Measurements from ENCODE around the gene C18orf63. TPM values are rescaled to one million over a fixed set of nuclear protein-coding genes. Genes with fewer than 3 reads are reported as not detected.
"Not testable (repeated sequence)": the region's sequence is repeated elsewhere in the genome, so short reads cannot be mapped to it uniquely, and the experiment has no call there.

The C18orf63 gene
- total RNA-seq, 5 donors from 2014 or later (not counting 1 experiment from before 2014, with no cell fraction given), result not detected

- Histone ChIP-seq H3K4me1 (ENCODE audit: control insufficient read depth in 1 of 2, extremely low read depth in 1 of 2, insufficient read depth in 2 of 2, low read length in 2 of 2) (no peaks in the 10 kb centered on the region), H3K27ac (ENCODE audit: low read length) (no peak overlapping the region), H3K27me3 (replicated peaks in 1 of 2; ENCODE audit: control insufficient read depth in 2 of 2, extremely low read depth in 1 of 2, insufficient read depth in 2 of 2, low read length in 1 of 2) (peaks cover 0 to 12% of the 10 kb centered on the region in 2 experiments), H3K9me3 (no peaks in the 10 kb centered on the region), H3K36me3 (ENCODE audit: control insufficient read depth in 2 of 2, extremely low read depth in 1 of 2, insufficient read depth in 1 of 2, low read length in 1 of 2) (no peaks in the 10 kb centered on the region), H3K4me3 (ENCODE audit: control insufficient read depth in 1 of 2, extremely low read depth in 1 of 2, low read length in 1 of 2) (no peak overlapping the region)
- 63% methylated on average over 1 of the region's 1 CpG for WGBS (ENCODE audit: insufficient coverage)
- H3K4me1 Mint-ChIP-seq, result peaks cover 0 to 9% (median 0%) of the 10 kb centered on the region in 3 donors
- ChIA-PET CTCF (interaction anchor here (1.2 to 2.5 kb wide), 2 partner anchors 183 kb away, joined by 5 to 13 read pairs; no protein-coding TSS in a partner anchor), POLR2A (no interaction called here)
- H3K4me3 Mint-ChIP-seq, result no peak overlapping the region
- peaks cover 30 to 37% of the 10 kb centered on the region in 2 donors for H3K27me3 Mint-ChIP-seq
- H3K9me3 Mint-ChIP-seq, result no peaks in the 10 kb centered on the region
- DNase-seq (no peak), ATAC-seq (replicated peaks in 1 of 4) (no peak)
- no peak overlapping the region for H3K27ac Mint-ChIP-seq
- H3K36me3 Mint-ChIP-seq, result no peaks in the 10 kb centered on the region
These were observed 4.6 kb upstream of the C18orf63 start for GRCh38 chr18:74311000-74311399.

- Mint-ChIP-seq H3K4me1 (peaks cover 0 to 9% (median 0%) of the 10 kb centered on the region in 3 donors), H3K9me3 (no peaks in the 10 kb centered on the region), H3K27ac (no peak overlapping the region), H3K36me3 (no peaks in the 10 kb centered on the region), H3K27me3 (peaks cover 13 to 20% of the 10 kb centered on the region in 2 donors), H3K4me3 (no peak overlapping the region)
- Histone ChIP-seq H3K36me3 (ENCODE audit: control insufficient read depth in 2 of 2, extremely low read depth in 1 of 2, insufficient read depth in 1 of 2, low read length in 1 of 2) (no peaks in the 10 kb centered on the region), H3K4me1 (ENCODE audit: control insufficient read depth in 1 of 2, extremely low read depth in 1 of 2, insufficient read depth in 2 of 2, low read length in 2 of 2) (no peaks in the 10 kb centered on the region), H3K4me3 (ENCODE audit: control insufficient read depth in 1 of 2, extremely low read depth in 1 of 2, low read length in 1 of 2) (no peak overlapping the region), H3K27me3 (replicated peaks in 1 of 2; ENCODE audit: control insufficient read depth in 2 of 2, extremely low read depth in 1 of 2, insufficient read depth in 2 of 2, low read length in 1 of 2) (peaks cover 0 to 14% of the 10 kb centered on the region in 2 experiments), H3K9me3 (no peaks in the 10 kb centered on the region), H3K27ac (ENCODE audit: low read length) (no peak overlapping the region)
- DNase-seq (no peak), ATAC-seq (replicated peaks in 1 of 4) (no peak)
- WGBS (ENCODE audit: insufficient coverage), result 88% methylated on average over 19 of the region's 22 CpGs
- POLR2A ChIA-PET, result no interaction called here
- CTCF ChIA-PET, result no interaction called here
These were observed 728 bp upstream of the C18orf63 start for GRCh38 chr18:74314759-74315463.

GRCh38 chr18:74316257-74317170, 875 bp downstream of the C18orf63 start:
- H3K27ac Mint-ChIP-seq, result no peak overlapping the region
- POLR2A ChIA-PET, result no interaction called here
- no peaks in the 10 kb centered on the region for H3K36me3 Mint-ChIP-seq
- H3K4me3 Mint-ChIP-seq, result no peak overlapping the region
- DNase-seq (no peak), ATAC-seq (replicated peaks in 1 of 4) (no peak)
- peaks cover 5 to 11% of the 10 kb centered on the region in 2 donors for H3K27me3 Mint-ChIP-seq
- H3K27me3 ChIP-seq (replicated peaks in 1 of 2; ENCODE audit: control insufficient read depth in 2 of 2, extremely low read depth in 1 of 2, insufficient read depth in 2 of 2, low read length in 1 of 2), result peaks cover 0 to 17% of the 10 kb centered on the region in 2 experiments
- no peak overlapping the region for H3K27ac ChIP-seq (ENCODE audit: low read length)
- H3K9me3 Mint-ChIP-seq, result no peaks in the 10 kb centered on the region
- H3K9me3 ChIP-seq, result no peaks in the 10 kb centered on the region
- WGBS (ENCODE audit: insufficient coverage), result 92% methylated on average over 23 of the region's 29 CpGs
- no peak overlapping the region for H3K4me3 ChIP-seq (ENCODE audit: control insufficient read depth in 1 of 2, extremely low read depth in 1 of 2, low read length in 1 of 2)
- H3K4me1 ChIP-seq (ENCODE audit: control insufficient read depth in 1 of 2, extremely low read depth in 1 of 2, insufficient read depth in 2 of 2, low read length in 2 of 2), result no peaks in the 10 kb centered on the region
- H3K4me1 Mint-ChIP-seq, result no peaks in the 10 kb centered on the region
- CTCF ChIA-PET, result no interaction called here
- H3K36me3 ChIP-seq (ENCODE audit: control insufficient read depth in 2 of 2, extremely low read depth in 1 of 2, insufficient read depth in 1 of 2, low read length in 1 of 2), result no peaks in the 10 kb centered on the region

DNA sequence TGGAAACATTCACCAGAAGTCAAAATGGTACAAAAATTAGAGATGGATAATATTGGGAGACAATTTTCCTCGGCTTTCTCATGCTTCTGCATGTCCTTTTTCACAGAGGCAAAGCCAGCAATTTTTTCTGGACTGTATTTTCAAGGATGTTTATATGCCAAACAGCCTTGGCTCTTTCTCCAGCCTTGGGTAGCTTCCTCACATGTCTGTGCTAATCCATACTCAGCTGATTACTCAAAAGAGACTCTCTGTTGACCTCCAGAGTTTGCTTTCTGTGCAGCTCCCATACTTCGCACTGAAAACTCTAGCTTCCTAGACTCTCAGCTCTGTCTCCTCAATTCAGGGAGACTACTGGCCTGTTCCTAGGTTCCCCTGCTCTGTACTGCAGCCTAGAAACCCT, 10.6 kb downstream of the C18orf63 start:
- Histone ChIP-seq H3K9me3 (no peaks in the 10 kb centered on the region), H3K4me1 (ENCODE audit: control insufficient read depth in 1 of 2, extremely low read depth in 1 of 2, insufficient read depth in 2 of 2, low read length in 2 of 2) (no peaks in the 10 kb centered on the region), H3K4me3 (ENCODE audit: control insufficient read depth in 1 of 2, extremely low read depth in 1 of 2, low read length in 1 of 2) (no peak overlapping the region), H3K27ac (ENCODE audit: low read length) (no peak overlapping the region), H3K36me3 (ENCODE audit: control insufficient read depth in 2 of 2, extremely low read depth in 1 of 2, insufficient read depth in 1 of 2, low read length in 1 of 2) (no peaks in the 10 kb centered on the region), H3K27me3 (replicated peaks in 1 of 2; ENCODE audit: control insufficient read depth in 2 of 2, extremely low read depth in 1 of 2, insufficient read depth in 2 of 2, low read length in 1 of 2) (peaks cover 0 to 4% of the 10 kb centered on the region in 2 experiments)
- CTCF ChIA-PET, result no interaction called here
- Mint-ChIP-seq H3K4me3 (no peak overlapping the region), H3K36me3 (no peaks in the 10 kb centered on the region), H3K27me3 (peaks cover 3 to 8% of the 10 kb centered on the region in 2 donors), H3K9me3 (no peaks in the 10 kb centered on the region), H3K27ac (no peak overlapping the region), H3K4me1 (no peaks in the 10 kb centered on the region)
- POLR2A ChIA-PET, result no interaction called here
- no peak for DNase-seq
- WGBS (ENCODE audit: insufficient coverage), result 89% methylated on average over 1 of the region's 2 CpGs
- no peak for ATAC-seq (replicated peaks in 1 of 4)

- H3K36me3 Mint-ChIP-seq; H3K36me3 ChIP-seq (ENCODE audit: control insufficient read depth in 2 of 2, extremely low read depth in 1 of 2, insufficient read depth in 1 of 2, low read length in 1 of 2); ATAC-seq (replicated peaks in 1 of 4); H3K4me1 ChIP-seq (ENCODE audit: control insufficient read depth in 1 of 2, extremely low read depth in 1 of 2, insufficient read depth in 2 of 2, low read length in 2 of 2); H3K27me3 ChIP-seq (replicated peaks in 1 of 2; ENCODE audit: control insufficient read depth in 2 of 2, extremely low read depth in 1 of 2, insufficient read depth in 2 of 2, low read length in 1 of 2); H3K9me3 ChIP-seq; H3K4me3 Mint-ChIP-seq; H3K9me3 Mint-ChIP-seq; DNase-seq; H3K27ac Mint-ChIP-seq; CTCF ChIA-PET; H3K4me1 Mint-ChIP-seq; H3K27me3 Mint-ChIP-seq; H3K27ac ChIP-seq (ENCODE audit: low read length); H3K4me3 ChIP-seq (ENCODE audit: control insufficient read depth in 1 of 2, extremely low read depth in 1 of 2, low read length in 1 of 2); POLR2A ChIA-PET: not testable (repeated sequence)
- no CpG with 5 or more reads among the region's 3 CpGs for WGBS (ENCODE audit: insufficient coverage)
These were observed 11.2 kb downstream of the C18orf63 start for GRCh38 chr18:74326791-74327190.

DNA sequence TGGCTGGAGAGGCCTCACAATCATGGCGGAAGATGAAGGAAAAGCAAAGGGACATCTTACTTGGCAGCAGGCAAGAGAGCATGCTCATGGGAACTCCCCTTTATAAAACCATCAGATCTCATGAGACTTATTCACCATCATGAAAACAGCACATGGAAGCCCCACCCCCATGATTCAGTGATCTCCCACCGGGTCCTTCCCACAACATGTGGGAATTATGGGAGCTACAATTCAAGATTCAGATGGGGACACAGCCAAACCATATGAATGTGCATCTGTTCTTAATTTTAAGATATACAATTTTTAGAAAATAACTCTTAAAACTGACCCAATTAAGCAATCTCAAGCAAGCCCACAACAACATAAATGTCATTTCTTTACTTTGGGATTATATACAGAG, 12.6 kb downstream of the C18orf63 start:
- no peaks in the 10 kb centered on the region for H3K4me1 Mint-ChIP-seq
- H3K4me1 ChIP-seq (ENCODE audit: control insufficient read depth in 1 of 2, extremely low read depth in 1 of 2, insufficient read depth in 2 of 2, low read length in 2 of 2), result no peaks in the 10 kb centered on the region
- H3K27me3 Mint-ChIP-seq, result peaks cover 4 to 9% of the 10 kb centered on the region in 2 donors
- no peak overlapping the region for H3K27ac Mint-ChIP-seq
- no peaks in the 10 kb centered on the region for H3K9me3 ChIP-seq
- WGBS (ENCODE audit: insufficient coverage), result no CpG with 5 or more reads among the region's 2 CpGs
- H3K4me3 ChIP-seq (ENCODE audit: control insufficient read depth in 1 of 2, extremely low read depth in 1 of 2, low read length in 1 of 2), result no peak overlapping the region
- no peaks in the 10 kb centered on the region for H3K9me3 Mint-ChIP-seq
- no peak for DNase-seq
- no peak for ATAC-seq (replicated peaks in 1 of 4)
- ChIA-PET CTCF (interaction anchor here in 1 of 2 donors (0.9 kb wide), 1 partner anchor 14 kb away, joined by 4 read pairs; no protein-coding TSS in a partner anchor), POLR2A (no interaction called here)
- no peak overlapping the region for H3K4me3 Mint-ChIP-seq
- H3K36me3 ChIP-seq (ENCODE audit: control insufficient read depth in 2 of 2, extremely low read depth in 1 of 2, insufficient read depth in 1 of 2, low read length in 1 of 2), result no peaks in the 10 kb centered on the region
- H3K27ac ChIP-seq (ENCODE audit: low read length), result no peak overlapping the region
- H3K27me3 ChIP-seq (replicated peaks in 1 of 2; ENCODE audit: control insufficient read depth in 2 of 2, extremely low read depth in 1 of 2, insufficient read depth in 2 of 2, low read length in 1 of 2), result peaks cover 0 to 6% of the 10 kb centered on the region in 2 experiments
- H3K36me3 Mint-ChIP-seq, result no peaks in the 10 kb centered on the region

Data from T-cell (primary cell).